Melanocyte of skin (primary cell): ENCODE results near the gene ASIC5. TPM values are rescaled to one million over a fixed set of nuclear protein-coding genes. Genes with fewer than 3 reads are reported as not detected.

ENCODE experiments used
- total RNA-seq, 2 donors: library from RNA; depleted of rRNA; stranded (reverse); fragments of >200 nt; gene quantifications; 2 replicates each; pipeline ENCODE4 v1.2.3, GENCODE V29; 2012

ASIC5 gene, protein sequence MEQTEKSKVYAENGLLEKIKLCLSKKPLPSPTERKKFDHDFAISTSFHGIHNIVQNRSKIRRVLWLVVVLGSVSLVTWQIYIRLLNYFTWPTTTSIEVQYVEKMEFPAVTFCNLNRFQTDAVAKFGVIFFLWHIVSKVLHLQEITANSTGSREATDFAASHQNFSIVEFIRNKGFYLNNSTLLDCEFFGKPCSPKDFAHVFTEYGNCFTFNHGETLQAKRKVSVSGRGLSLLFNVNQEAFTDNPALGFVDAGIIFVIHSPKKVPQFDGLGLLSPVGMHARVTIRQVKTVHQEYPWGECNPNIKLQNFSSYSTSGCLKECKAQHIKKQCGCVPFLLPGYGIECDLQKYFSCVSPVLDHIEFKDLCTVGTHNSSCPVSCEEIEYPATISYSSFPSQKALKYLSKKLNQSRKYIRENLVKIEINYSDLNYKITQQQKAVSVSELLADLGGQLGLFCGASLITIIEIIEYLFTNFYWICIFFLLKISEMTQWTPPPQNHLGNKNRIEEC
- not detected for total RNA-seq

DNA sequence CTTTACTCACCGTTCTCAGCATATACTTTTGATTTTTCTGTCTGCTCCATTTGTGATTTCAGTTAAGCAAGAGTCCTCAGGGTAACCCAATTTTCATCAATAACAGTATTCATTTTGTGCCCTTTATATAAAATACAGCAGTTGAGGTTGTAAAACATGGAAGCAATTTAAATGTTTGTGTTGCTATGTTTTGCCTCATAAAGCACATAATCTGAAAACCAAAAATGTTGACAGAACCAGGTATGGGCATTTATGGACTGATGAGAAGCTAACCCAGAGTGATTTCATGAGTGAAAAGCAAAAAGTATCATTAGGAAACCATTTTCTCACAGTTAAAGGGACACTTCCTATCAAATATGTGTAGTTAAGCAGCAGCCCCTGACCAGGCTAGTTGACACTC is at the start of gene ASIC5:
ASIC5 (minus strand) TSS at position 101 of the 400 bp plus-strand sequence; CDS start at position 50, 51 bp downstream.

DNA sequence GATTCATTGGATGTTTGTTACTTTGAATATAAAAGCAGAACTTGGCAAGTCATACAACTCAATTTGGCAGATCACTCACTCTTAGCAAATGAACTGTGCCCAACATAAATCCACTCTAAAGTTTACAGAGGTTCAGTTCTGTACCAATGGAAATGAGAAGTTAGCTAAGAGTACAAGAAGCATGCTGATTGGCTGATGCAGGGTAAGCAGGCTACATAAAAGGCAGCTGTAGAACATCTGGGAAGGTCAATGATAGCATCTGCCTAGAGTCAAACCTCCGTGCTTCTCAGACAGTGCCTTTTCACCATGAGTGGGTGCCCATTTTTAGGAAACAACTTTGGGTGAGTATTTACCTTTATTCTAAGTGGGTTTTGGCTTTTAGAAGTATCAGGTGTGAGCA is 37.4 kb upstream of the ASIC5 start, which contains the start of gene TDO2:
TDO2 (plus strand) TSS at position 244 of the 400 bp plus-strand sequence; CDS start at position 307, 63 bp downstream.

Other genes with a start within 250 kb of the ASIC5 start
- not detected for gene GUCY1A1, start 199.4 kb downstream of the ASIC5 start, total RNA-seq
- gene GUCY1B1, start 107.3 kb downstream of the ASIC5 start, total RNA-seq, result 1 to 10 TPM in 1 of 2 donors, under 1 TPM in 1; 0.33 to 1.7 TPM
- not detected for gene TDO2, start 37.4 kb upstream of the ASIC5 start, total RNA-seq
- gene CTSO, start 87.6 kb upstream of the ASIC5 start, total RNA-seq, result 10 to 100 TPM in 1 of 2 donors, 1 to 10 TPM in 1; 4.7 to 15.5 TPM